ENCODE measurements around the gene MMRN2. TPM values are rescaled to one million over a fixed set of nuclear protein-coding genes. Genes with fewer than 3 reads are reported as not detected.

Gene MMRN2
- total and polyA plus RNA-seq, 2 of the 8 experiments (the other 6 are each of a cell fraction or from before 2014, with no cell fraction given): 1.2 TPM

- 96% methylated on average over 2 of the region's 2 CpGs; no CpG with 5 or more reads in 1 of the 2 experiments for WGBS, 2 experiments (ENCODE audit: extremely low coverage in 1 of 2, insufficient coverage in 1 of 2, insufficient read length in 1 of 2, insufficient replicate concordance in 2 of 2, low coverage in 1 of 2, low lambda C conversion rate in 2 of 2, missing lambda C conversion rate in 1 of 2)
- POLR2A ChIA-PET (ENCODE audit: partially characterized antibody): interaction anchor here (0.6 to 1.7 kb wide), 4 partner anchors 10 to 448 kb away, joined by 3 to 5 read pairs (median 4); no protein-coding TSS in a partner anchor
Measured at GRCh38 chr10:86938260-86938659, 19.2 kb downstream of the MMRN2 start.

More at GRCh38 chr10:86938260-86938659, 19.2 kb downstream of the MMRN2 start:
- no peaks in the 10 kb centered on the region for H3K9me3 ChIP-seq (ENCODE audit: insufficient read depth in 2 of 2, low read depth in 1 of 2, low read length in 1 of 2)
- H2BK12ac ChIP-seq (ENCODE audit: low read depth, low read length): no peak overlapping the region
- H3K79me2 ChIP-seq (ENCODE audit: control insufficient read depth in 1 of 2, insufficient read depth in 2 of 2, low read length in 2 of 2): no peaks in the 10 kb centered on the region
- CTCF ChIA-PET (ENCODE audit: partially characterized antibody): interaction anchor here (0.8 to 26.4 kb wide), 26 partner anchors 8 to 301 kb away, joined by 3 to 975 read pairs (median 5); partner anchors contain the start of genes ADIRF, MMRN2 and SNCG
- no peak overlapping the region for H2AFZ ChIP-seq (ENCODE audit: low read length)
- DNase-seq (ENCODE audit: low read depth in 1 of 2, low spot score in 2 of 2) (no peak), FAIRE-seq (no peak)
- no peak overlapping the region for H2BK5ac ChIP-seq (ENCODE audit: low read depth, low read length)
- no peak overlapping the region for H3K4me3 ChIP-seq (ENCODE audit: extremely low read depth in 1 of 4, insufficient read depth in 2 of 4, low read depth in 3 of 4, low read length in 4 of 4)
- no peak overlapping the region for H2BK15ac ChIP-seq (ENCODE audit: low read length)
- H3K4me1 ChIP-seq (replicated peaks in 1 of 4; ENCODE audit: control insufficient read depth in 3 of 4, insufficient read depth in 4 of 4, low read length in 3 of 4): no peaks in the 10 kb centered on the region; a peak in 1 of 7 replicates
- no peak overlapping the region for H4K5ac ChIP-seq (ENCODE audit: insufficient read length, low read depth, low read length)
- no peak overlapping the region for H3K14ac ChIP-seq (ENCODE audit: insufficient read length)
- H2BK120ac ChIP-seq (replicated peaks; ENCODE audit: low read depth, low read length): no peak overlapping the region
- H3K56ac ChIP-seq (replicated peaks; ENCODE audit: insufficient read length, low read depth, low read length): no peak overlapping the region
- H3K23me2 ChIP-seq (ENCODE audit: low read depth, low read length): no peaks in the 10 kb centered on the region
- no peak overlapping the region for H2AK5ac ChIP-seq (ENCODE audit: low read depth, low read length)
- no peak overlapping the region for H2BK20ac ChIP-seq (ENCODE audit: low read length)
- H4K20me1 ChIP-seq (replicated peaks in 1 of 2; ENCODE audit: control insufficient read depth in 1 of 2, insufficient read depth in 2 of 2, low read length in 2 of 2): peaks cover 0 to 1% of the 10 kb centered on the region in 2 experiments
- no peak overlapping the region for H3K4me2 ChIP-seq (ENCODE audit: insufficient read depth in 1 of 2, low read depth in 2 of 2, low read length in 2 of 2)
- no peak overlapping the region for H3K23ac ChIP-seq (ENCODE audit: insufficient read length)
- H3K27ac ChIP-seq (ENCODE audit: low read depth, low read length): no peak overlapping the region
- H3K79me1 ChIP-seq (ENCODE audit: low read depth, low read length): no peaks in the 10 kb centered on the region
- H3K36me3 ChIP-seq (ENCODE audit: control insufficient read depth in 2 of 4, insufficient read depth in 4 of 4, low read length in 3 of 4): peaks cover 0 to 2% (median 0%) of the 10 kb centered on the region in 4 experiments; a peak in 1 of 8 replicates
- H4K91ac ChIP-seq (replicated peaks; ENCODE audit: insufficient read length, low read length): no peak overlapping the region
- no peak overlapping the region for H3K4ac ChIP-seq (replicated peaks; ENCODE audit: insufficient read length, low read depth, low read length)
- no peak overlapping the region for H4K8ac ChIP-seq (ENCODE audit: extremely low read depth, insufficient read depth, low read length)
- no peak for TF ChIP-seq EZH2 (IDR thresholded peaks at IDR 0.05; ENCODE audit: low read depth, low read length, severe bottlenecking)
- no peak overlapping the region for H3K9ac ChIP-seq (replicated peaks in 1 of 4; ENCODE audit: extremely low read depth in 1 of 4, low read depth in 3 of 4, low read length in 3 of 4)
- H3K27me3 ChIP-seq (replicated peaks in 1 of 4; ENCODE audit: control insufficient read depth in 3 of 4, extremely low read depth in 1 of 4, insufficient read depth in 3 of 4, low read length in 3 of 4): peaks cover 0 to 3% (median 0%) of the 10 kb centered on the region in 4 experiments; a peak in 2 of 7 replicates
- H3K18ac ChIP-seq (ENCODE audit: extremely low read depth, low read length): no peak overlapping the region
